HG02981 (cell line): Measurements from ENCODE around the gene S100A3.

Source experiments
- ATAC-seq: cut with Tn5 transposase; IDR thresholded peaks from one replicate; pipeline ENCODE4 v1.9.1; 2021; ENCODE audit warnings: mild to moderate bottlenecking, moderate library complexity; ENCODE audit not compliant: unreplicated experiment

Gene S100A3

DNA sequence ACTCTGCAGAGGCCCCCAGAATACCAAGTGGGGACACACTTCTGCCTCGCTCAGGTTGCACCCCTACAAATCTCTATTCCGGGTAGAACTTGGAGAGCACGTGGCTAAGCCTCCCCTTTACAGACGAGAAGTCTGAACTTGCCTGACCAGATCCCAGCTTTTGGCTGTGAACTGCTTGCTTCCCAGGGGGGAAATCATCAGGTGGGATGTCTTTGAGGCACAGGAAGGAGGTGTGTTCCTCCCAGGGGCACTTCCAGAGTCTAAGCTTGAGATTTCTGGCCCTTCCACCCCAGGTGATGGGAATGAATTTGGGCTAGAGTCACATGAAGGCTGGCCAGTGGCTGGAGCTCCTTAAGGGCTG is 1.3 kb upstream of the S100A3 start:
- ATAC-seq: no peak

DNA sequence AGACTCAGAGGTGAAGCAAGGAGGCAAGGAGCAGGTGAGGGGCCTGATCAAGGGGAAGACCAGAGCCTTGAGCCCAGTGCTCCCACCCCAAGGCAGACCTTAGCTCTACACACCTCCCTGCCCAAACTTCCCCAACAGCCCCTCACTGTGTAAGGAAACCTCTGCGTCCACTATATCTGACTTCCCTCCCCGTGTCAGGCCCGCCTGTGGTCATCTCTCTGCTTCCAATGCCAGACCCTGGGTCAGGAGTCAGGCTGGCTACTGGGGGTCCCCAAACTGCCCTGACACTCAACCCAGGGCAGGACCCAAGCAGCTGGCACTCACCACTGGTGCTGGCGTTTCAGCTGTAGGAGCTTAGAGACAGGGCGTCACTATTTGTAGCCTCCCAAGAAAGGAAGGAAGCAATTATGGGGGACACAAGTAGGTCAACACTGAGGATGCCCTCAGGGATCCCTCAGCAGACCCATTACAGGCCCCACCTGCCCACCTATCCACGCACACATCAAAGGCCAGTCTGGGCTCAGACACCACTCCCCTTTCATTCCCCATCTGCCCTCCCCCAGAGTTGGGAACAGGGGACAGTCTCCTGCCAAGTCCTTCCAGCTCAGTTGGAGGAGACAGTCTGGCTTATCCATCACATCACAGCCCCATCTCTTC is 811 bp upstream of the S100A3 start:
- no peak for ATAC-seq

DNA sequence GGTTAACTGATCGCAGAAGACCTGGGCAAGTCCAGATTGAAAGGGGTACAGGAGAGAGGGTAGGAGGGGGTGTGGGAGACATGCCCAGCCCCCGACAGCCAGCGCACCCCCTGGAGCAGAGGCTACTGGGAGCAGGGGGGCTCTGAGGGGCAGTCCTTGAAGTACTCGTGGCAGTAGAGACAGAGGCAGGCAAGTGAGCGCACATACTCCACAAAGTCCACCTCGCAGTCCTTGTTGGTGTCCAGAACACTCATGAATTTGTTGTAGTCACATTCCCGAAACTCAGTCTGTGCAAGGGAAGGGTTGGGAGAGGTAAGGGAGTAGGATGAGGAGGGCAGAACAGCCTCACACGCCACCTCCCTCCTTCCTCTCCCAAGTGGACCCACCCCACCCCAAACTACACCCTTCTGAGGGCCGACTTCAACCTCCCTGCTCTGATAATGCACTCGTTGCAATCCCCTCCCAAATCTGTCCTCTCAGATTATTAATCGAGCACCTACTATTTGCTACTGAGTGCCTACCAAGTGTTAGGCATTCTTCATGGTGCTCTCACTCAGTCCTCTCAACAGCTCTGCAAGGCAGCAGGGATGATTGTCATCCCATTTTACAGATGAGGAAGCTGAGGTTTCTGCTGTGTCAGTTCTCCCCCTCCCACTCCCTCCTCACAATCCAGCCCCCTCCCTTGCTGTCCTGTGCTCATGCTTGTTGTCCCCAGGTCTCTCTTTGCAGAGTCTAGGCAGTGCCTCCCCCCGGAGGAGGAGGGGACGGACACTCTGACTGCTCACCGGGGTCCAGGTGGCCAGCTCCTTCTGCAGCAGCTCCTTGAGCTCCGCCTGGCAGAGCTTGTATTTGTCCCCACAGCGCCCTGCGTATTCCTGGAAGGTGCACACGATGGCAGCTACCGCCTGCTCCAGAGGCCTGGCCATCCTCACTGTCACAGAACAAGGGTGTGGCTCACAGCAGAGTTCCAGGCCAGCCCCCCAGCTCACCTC is 1.2 kb downstream of the S100A3 start:
- ATAC-seq: no peak

- ATAC-seq: no peak
Observed at GRCh38 chr1:153546796-153547559, 2.1 kb downstream of the S100A3 start.

DNA sequence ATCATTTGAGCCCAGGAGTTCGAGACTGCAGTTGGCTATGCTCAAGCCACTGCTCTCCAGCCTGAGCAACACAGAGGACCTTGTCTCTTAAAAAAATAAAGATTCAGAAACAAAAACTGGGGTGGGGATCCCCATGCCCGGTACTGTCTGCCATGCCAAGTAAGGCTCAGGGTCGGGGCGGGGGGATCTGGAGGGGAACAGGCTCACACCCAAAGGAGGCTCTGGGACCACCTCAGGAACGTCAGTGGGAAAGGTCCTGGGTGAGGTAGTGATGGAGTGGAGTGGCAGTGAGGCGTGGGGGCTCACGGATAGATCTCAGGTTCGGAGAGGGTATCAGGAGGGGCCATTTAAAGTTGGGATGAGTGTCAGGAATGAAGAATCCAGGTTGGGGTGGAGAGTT is 2.7 kb downstream of the S100A3 start:
- no peak for ATAC-seq

DNA sequence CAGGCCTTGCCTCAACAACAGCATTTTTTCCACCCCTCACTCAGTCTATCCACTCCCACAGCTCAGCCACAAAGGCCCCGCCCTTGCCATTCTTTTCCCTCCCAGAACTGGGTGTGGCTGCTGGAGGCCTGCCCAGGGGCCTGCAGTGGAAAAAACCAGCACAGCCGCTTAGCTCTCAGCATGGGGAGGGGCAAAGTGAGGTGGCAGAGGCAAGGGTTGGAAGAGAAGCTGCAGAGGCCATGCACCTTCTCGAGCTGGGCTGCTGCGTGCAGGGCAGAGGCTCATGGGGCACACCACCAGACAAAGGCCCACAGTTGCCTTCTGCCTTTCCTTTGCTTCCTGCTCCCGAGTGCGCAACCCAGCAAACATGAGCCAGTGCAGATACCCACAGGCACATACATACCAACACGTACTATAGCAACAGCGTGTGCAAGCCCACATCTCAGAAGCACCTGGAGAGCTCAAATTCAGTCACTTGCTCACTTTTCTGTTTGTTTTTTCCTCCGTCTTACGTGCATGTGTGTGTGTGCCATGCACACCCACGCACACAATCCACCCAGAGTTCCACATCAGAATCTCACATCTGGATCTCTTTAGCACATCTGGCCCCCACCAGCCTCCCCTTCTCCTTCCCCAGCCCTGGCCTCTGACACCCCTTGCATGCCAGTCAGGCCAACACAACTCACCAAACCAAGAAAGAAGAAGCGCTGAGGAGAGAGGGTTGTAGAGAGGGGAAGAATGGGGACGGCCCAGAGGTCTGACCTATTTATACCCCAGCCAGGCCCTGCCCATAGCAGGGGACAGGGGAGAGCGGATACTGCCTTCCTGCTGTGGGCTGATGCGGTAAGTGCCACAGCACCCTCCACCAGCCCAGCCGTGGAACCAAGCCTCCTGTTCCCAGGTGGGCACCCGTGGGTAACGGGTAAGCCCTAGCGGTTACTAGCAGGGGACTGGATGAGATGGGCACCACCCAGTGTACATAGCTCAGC is 3.7 kb downstream of the S100A3 start, which contains the start of gene S100A4:
TSS of gene S100A4 (minus strand) at position 740 of the 989 bp plus-strand sequence. CDS start 1,012 bp downstream, outside the sequence.
- ATAC-seq: no peak

DNA sequence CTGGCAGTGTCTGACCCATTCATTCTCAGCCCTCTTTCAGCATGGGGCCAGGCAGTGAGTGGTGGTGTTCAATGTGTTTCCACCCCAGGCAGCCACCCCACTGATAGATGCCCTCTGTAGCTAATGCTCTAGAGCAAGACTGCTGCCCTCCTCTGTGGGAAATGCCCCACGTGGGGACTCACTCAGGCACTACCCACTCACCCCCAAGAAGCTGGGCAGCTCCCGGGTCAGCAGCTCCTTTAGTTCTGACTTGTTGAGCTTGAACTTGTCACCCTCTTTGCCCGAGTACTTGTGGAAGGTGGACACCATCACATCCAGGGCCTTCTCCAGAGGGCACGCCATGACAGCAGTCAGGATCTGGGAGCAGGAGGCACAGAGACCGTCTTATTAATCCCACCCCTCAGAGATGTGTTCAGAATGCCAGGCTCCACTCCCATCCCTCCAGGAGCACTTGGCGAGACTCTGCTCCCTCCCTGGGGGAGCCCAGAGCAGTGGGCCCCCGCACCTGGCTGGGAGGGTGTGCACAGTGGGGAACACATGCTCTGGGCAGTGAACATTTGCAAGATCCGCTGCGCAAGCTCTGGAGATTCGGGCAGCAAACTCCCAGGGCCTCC is 4.5 kb downstream of the S100A3 start:
- no peak for ATAC-seq

GRCh38 chr1:153543736-153544135 is 5.3 kb downstream of the S100A3 start:
- ATAC-seq: no peak

DNA sequence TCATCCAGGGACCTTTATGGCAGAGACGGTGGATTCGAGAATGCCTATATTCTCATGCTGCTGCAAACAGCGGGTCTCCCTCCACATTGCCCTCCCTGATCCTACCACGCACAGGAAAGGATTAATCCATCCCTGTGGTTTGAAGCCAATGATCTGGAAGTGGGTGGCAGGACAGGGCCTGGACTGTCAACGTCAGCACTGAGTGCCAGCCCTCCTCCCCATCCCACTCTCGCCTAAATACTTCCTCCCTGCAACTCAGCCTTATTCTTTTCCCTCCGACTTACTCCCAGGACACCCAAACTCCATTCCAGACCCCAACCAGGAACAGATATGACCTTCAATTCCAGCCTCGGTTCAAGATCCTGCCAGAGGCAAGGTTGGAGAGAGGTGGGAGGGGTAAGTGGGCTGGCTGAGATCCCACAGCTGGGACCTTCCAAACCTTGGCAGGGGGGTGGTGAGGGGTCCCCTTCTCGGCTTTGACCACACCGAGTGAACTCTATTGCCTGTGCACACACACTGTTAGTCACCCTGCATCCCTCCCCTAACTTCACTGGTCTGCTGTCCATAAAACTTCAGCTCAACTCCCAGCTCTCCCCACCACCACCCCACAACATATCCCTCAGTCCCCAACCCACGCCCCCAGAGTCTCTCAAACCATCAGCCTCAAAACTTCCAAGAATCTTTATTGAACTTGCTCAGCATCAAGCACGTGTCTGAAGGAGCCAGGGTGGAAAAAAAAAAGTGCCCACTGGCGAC is 5.9 kb downstream of the S100A3 start:
- ATAC-seq: no peak

DNA sequence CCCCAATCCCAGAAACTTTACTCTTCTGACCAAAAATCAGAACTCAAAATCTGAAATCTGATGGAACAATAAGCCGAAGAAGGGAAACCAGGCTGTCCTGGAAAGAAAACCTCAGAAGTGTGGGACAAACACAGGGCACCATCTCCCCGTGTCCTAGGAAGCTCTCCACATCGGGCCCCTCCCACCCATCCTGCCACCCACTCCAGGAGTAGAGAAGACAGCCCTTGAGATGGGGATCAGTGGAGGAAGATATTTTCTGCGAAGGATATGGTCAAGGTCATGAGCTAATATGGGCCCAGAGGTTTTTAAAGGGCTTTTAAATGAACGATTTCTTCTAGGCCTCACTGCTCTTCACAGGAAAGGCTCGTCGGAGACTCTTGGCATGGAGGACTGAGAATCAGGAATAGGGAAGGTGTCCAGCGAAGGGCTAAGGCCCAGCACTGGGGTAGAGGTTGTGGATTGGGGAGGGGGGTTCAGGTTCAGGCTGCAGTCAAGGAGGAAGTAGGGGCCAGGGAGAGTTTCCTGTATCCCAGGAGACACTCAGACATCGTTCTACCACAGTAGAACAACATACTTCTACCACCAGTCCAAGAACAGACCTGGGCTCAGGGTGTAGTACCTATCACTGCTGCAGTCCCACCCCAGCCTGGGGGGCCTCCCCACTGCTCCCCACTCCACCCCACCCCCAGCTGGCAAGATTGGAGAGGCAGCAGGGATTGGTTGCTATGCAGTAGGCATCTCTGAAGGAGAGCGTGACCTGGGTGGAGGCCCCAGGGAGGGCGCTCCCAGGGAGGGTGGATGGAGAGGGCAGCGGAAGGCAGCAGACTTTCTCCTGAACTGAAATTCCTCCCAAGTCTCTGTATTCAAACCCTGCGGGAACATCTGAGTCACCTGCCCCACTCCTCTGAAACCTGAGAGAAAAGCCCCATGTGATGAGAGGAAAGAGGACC is 7.1 kb downstream of the S100A3 start:
- ATAC-seq: no peak

- ATAC-seq: no peak
Observed at GRCh38 chr1:153540394-153541361, 8.4 kb downstream of the S100A3 start, which contains the start of gene S100A5. TSS of gene S100A5 (minus strand) at chr1:153540934. CDS start at chr1:153540191, 743 bp downstream.

- no peak for ATAC-seq
Observed at GRCh38 chr1:153539395-153540093, 9.5 kb downstream of the S100A3 start.

DNA sequence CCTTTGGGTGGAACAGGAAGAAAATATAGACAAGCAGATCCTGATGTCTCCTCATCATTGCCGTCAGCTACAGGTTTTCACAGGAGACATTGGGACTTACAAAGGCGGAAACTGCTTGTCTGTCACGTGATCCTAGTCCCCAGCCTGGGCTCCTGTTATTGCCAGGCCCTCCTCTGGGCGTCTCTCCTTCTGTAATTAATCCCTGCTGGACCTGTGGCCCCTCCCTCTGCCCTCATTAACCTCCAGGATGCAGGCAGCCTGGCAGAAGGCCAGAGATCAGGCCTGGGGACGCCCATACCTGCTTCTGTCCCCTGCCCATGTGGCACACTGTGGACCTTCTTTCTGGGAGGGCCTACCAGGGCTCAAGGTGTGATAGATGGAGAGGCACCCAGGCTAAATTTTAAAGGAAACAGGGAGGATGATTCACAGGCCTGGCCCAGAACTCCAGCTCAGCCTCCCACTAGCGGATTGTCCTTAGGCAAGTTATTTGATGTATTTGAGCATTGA is 10.7 kb downstream of the S100A3 start:
- ATAC-seq: no peak

DNA sequence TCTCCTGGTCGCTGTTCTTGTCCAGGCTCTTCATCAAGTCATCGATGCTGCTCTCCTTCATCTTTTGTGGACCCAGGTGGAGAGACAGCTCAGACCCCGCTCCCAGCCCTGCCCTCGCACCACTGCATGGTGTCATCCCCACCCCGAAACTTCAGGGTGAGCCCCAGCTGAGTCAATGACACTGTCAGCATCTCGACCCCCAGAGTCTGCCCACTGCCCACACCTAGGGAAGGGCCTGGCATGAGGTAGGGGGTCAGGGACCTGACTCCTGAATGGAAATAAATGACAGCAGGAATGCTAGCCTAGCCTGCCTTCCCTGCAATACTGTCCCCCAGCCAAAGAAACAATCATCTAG is 11.7 kb downstream of the S100A3 start:
- ATAC-seq: no peak

- ATAC-seq: no peak
Observed at GRCh38 chr1:153536671-153537375, 12.2 kb downstream of the S100A3 start.
